Medulla oblongata (tissue), 1 donor: ENCODE data around the gene SRP68.

ENCODE experiments used
- DNase-seq: peaks from one replicate; pipeline ENCODE4 v3.0.0-alpha.2; 2015; ENCODE audit errors: extremely low spot score

SRP68 gene

GRCh38 chr17:76072148-76072858 lies at the start of gene SRP68:
Gene SRP68, minus strand, starts transcription at chr17:76072517. Its CDS starts 26 bp downstream, at chr17:76072491.
- DNase-seq = peak; percentile 96

GRCh38 chr17:76121932-76122430 lies 49.7 kb upstream of the SRP68 start:
- DNase-seq = no peak

GRCh38 chr17:76120658-76121008 lies 48.3 kb upstream of the SRP68 start:
- no peak for DNase-seq

- DNase-seq = no peak
Measured at GRCh38 chr17:76119409-76120371, 47.4 kb upstream of the SRP68 start.

GRCh38 chr17:76115138-76115754 lies 42.9 kb upstream of the SRP68 start:
- no peak for DNase-seq

GRCh38 chr17:76111956-76112355 lies 39.6 kb upstream of the SRP68 start:
- no peak for DNase-seq

- no peak for DNase-seq
Measured at GRCh38 chr17:76107509-76107908, 35.2 kb upstream of the SRP68 start.

GRCh38 chr17:76106703-76107102 lies 34.4 kb upstream of the SRP68 start:
- no peak for DNase-seq

GRCh38 chr17:76104896-76105231 lies 32.5 kb upstream of the SRP68 start:
- no peak for DNase-seq

- DNase-seq = no peak
Measured at GRCh38 chr17:76104140-76104895, 32.0 kb upstream of the SRP68 start.

GRCh38 chr17:76103274-76104139 lies 31.2 kb upstream of the SRP68 start, which contains the start of gene EXOC7:
Gene EXOC7, minus strand, starts transcription at chr17:76103787. Its CDS starts 95 bp downstream, at chr17:76103692.
- peak; percentile 96 for DNase-seq

- no peak for DNase-seq
Measured at GRCh38 chr17:76102944-76103273, 30.6 kb upstream of the SRP68 start.

- DNase-seq = no peak
Measured at GRCh38 chr17:76097716-76098295, 25.5 kb upstream of the SRP68 start.

- no peak for DNase-seq
Measured at GRCh38 chr17:76095943-76096342, 23.6 kb upstream of the SRP68 start.

GRCh38 chr17:76094046-76094445 lies 21.7 kb upstream of the SRP68 start:
- no peak for DNase-seq

- DNase-seq = no peak
Measured at GRCh38 chr17:76092526-76093413, 20.5 kb upstream of the SRP68 start.

- DNase-seq = no peak
Measured at GRCh38 chr17:76091526-76092286, 19.4 kb upstream of the SRP68 start.

GRCh38 chr17:76090517-76091129 lies 18.3 kb upstream of the SRP68 start:
- DNase-seq = no peak
